ENCODE measurements around the gene THSD4.

The THSD4 gene

GRCh38 chr15:71097890-71098289 lies 17.4 kb upstream of the THSD4 start:
- DNase-seq (ENCODE audit: low read depth): no peak

- no peak for DNase-seq (ENCODE audit: low read depth)
Measured at GRCh38 chr15:71098920-71099319, 16.4 kb upstream of the THSD4 start.

GRCh38 chr15:71103102-71103676 lies 12.1 kb upstream of the THSD4 start:
- DNase-seq (ENCODE audit: low read depth): no peak

GRCh38 chr15:71104636-71105035 lies 10.6 kb upstream of the THSD4 start:
- DNase-seq (ENCODE audit: low read depth): no peak

GRCh38 chr15:71105444-71105843 lies 9.8 kb upstream of the THSD4 start:
- DNase-seq (ENCODE audit: low read depth): no peak

GRCh38 chr15:71106802-71107500 lies 8.3 kb upstream of the THSD4 start:
- no peak for DNase-seq (ENCODE audit: low read depth)

GRCh38 chr15:71107501-71107815 lies 7.8 kb upstream of the THSD4 start:
- no peak for DNase-seq (ENCODE audit: low read depth)

- no peak for DNase-seq (ENCODE audit: low read depth)
Measured at GRCh38 chr15:71109130-71109529, 6.1 kb upstream of the THSD4 start.

GRCh38 chr15:71109905-71110304 lies 5.4 kb upstream of the THSD4 start:
- no peak for DNase-seq (ENCODE audit: low read depth)

- no peak for DNase-seq (ENCODE audit: low read depth)
Measured at GRCh38 chr15:71110405-71111180, 4.7 kb upstream of the THSD4 start.

GRCh38 chr15:71111181-71111565 lies 4.1 kb upstream of the THSD4 start:
- no peak for DNase-seq (ENCODE audit: low read depth)

- DNase-seq (ENCODE audit: low read depth): no peak
Measured at GRCh38 chr15:71111950-71112349, 3.3 kb upstream of the THSD4 start.

GRCh38 chr15:71112429-71112828 lies 2.8 kb upstream of the THSD4 start:
- DNase-seq (ENCODE audit: low read depth): no peak

GRCh38 chr15:71114066-71114680 lies 1.1 kb upstream of the THSD4 start:
- DNase-seq (ENCODE audit: low read depth): no peak

- no peak for DNase-seq (ENCODE audit: low read depth)
Measured at GRCh38 chr15:71115567-71116351, 488 bp downstream of the THSD4 start.

- DNase-seq (ENCODE audit: low read depth): no peak
Measured at GRCh38 chr15:71116366-71116765, 1.1 kb downstream of the THSD4 start.

- no peak for DNase-seq (ENCODE audit: low read depth)
Measured at GRCh38 chr15:71116942-71117341, 1.7 kb downstream of the THSD4 start.

GRCh38 chr15:71117714-71118305 lies 2.5 kb downstream of the THSD4 start:
- no peak for DNase-seq (ENCODE audit: low read depth)

GRCh38 chr15:71118345-71118744 lies 3.1 kb downstream of the THSD4 start:
- DNase-seq (ENCODE audit: low read depth): no peak

- DNase-seq (ENCODE audit: low read depth): no peak
Measured at GRCh38 chr15:71118881-71119632, 3.8 kb downstream of the THSD4 start.

- no peak for DNase-seq (ENCODE audit: low read depth)
Measured at GRCh38 chr15:71120428-71120944, 5.2 kb downstream of the THSD4 start.

All from CMK (cell line).